ENCODE results near the gene PLD4.
A peak's percentile ranks its signal among the peaks of the same experiment; 100 is the strongest.

PLD4 gene

DNA sequence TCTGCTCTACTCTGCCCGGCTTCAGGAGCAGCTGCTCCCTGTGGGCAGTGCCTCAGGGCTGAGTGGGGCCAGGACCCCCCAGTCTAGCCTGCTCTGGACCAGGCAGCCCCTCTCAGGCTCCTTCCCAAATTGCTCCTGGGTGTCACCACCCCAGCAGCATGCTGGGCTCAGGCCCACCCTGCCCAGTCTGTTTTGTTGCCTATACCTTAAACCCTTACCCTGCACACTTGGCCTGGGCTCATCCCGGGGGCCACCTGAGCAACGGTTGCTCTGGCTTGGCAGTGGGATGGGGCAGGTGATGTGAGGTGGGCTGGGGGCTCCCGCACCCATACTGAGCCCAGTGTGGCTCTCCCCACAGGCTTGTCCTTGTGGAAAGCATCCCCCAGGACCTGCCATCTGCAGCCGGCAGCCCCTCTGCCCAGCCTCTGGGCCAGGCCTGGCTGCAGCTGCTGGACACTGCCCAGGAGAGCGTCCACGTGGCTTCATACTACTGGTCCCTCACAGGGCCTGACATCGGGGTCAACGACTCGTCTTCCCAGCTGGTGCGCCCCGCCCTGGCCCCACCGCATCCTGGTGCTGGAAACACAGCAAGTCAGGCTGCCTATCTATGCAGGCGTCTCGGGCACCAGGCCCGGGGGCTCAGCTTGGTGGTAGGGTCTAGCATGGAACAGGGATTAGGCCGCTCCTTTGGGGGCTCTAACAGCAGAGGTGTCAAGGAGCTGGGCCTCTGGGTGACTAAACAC lies 3.9 kb downstream of the PLD4 start:
- peak; percentile 8 for DNase-seq (ENCODE audit: low spot score)
- TF ChIP-seq, protein P1, sequence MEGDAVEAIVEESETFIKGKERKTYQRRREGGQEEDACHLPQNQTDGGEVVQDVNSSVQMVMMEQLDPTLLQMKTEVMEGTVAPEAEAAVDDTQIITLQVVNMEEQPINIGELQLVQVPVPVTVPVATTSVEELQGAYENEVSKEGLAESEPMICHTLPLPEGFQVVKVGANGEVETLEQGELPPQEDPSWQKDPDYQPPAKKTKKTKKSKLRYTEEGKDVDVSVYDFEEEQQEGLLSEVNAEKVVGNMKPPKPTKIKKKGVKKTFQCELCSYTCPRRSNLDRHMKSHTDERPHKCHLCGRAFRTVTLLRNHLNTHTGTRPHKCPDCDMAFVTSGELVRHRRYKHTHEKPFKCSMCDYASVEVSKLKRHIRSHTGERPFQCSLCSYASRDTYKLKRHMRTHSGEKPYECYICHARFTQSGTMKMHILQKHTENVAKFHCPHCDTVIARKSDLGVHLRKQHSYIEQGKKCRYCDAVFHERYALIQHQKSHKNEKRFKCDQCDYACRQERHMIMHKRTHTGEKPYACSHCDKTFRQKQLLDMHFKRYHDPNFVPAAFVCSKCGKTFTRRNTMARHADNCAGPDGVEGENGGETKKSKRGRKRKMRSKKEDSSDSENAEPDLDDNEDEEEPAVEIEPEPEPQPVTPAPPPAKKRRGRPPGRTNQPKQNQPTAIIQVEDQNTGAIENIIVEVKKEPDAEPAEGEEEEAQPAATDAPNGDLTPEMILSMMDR (IDR thresholded peaks at IDR 0.05; ENCODE audit: extremely low read depth, missing control alignments), result no peak

DNA sequence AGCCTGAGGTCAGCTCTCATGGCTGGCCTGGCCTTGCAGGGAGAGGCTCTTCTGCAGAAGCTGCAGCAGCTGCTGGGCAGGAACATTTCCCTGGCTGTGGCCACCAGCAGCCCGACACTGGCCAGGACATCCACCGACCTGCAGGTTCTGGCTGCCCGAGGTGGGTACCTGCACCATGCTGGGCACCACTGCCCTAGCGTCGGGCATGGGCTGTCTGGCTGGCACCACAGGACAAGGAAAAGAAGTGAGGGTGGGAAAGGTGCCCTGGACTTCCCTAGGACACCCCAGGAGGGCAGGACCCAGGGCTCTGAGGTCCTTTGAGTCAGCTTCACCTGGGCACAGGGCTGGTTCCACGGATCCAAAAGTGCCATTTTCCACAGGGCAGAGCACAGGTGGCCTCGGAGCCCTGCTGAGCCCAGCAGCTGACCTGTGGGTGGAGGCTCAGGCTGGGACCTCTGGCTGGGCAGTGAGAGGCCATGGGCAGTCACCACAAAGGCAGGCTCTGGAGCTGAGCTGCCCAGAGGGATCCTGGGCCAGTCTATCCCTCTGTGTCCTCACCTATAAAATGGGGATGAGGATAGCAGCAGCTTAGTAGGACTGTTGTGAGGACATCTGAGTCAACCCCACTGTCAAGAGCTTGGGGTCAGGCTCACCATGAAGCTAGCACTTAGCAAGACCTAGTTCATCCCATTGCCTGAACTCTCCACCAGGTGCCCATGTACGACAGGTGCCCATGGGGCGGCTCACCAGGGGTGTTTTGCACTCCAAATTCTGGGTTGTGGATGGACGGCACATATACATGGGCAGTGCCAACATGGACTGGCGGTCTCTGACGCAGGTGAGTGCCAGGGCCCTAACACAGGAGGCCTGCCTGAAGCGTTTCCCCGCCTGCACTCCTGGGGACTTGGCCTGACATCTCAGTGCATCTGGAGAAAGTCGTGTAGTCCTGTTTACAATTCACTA lies 4.9 kb downstream of the PLD4 start:
- DNase-seq (ENCODE audit: low spot score), result peak; percentile 17

DNA sequence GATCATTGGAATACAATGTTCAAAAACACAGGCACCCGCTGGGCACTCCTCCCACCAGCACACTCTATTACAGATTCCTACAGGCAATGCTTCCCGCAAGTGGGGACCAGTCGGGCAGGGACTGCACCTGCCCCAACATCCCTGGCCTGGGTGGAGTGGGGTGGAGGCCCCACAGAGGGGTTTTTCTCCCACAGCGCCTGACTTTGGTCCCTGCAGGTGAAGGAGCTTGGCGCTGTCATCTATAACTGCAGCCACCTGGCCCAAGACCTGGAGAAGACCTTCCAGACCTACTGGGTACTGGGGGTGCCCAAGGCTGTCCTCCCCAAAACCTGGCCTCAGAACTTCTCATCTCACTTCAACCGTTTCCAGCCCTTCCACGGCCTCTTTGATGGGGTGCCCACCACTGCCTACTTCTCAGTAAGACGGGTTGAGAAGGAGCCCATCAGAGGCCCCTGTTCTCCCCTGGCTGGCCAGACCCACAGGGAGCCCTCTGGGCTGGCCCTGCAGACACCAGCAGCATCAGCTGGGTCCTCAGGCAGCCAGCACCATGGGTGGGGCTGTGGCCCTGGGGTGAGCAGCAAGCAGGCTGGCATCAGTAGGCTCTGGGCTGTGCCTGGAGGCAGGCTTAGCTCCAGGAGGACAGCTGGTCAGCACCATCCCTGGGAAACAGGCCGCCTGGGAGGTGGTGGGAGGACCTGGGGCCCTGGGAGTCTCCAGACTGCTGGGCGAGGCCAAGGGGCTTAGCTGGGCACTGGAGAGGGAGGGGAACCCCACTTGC lies 6.0 kb downstream of the PLD4 start:
- DNase-seq (ENCODE audit: low spot score), result peak; percentile 18

More for the DNA sequence above, 4.9 kb downstream of the PLD4 start:
- TF ChIP-seq, protein P1 (IDR thresholded peaks at IDR 0.05; ENCODE audit: extremely low read depth, missing control alignments), result no peak

DNA sequence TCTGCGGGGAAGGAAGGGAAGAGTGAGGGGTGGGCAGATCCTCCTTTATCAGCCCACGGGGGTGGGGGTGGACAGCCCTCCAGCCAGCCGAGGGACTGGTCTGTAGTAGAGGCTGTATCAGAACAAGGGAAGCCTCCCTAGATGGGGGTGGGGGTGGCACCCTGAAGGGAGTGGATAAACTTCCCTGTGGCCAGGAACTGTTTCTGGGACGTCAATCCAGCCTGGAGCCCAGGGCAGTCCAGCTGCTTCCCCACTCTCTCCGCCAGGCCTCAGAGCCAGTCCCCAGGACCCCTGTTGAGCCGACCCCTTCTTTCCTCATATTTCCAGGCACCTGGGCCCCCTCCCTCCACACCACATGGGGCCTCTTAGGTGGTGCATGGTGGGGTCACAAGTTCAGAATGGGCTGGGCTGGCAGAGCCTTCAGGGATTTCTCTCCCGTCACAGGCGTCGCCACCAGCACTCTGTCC lies 6.7 kb downstream of the PLD4 start:
- DNase-seq (ENCODE audit: low spot score), result peak; percentile 34
- TF ChIP-seq, protein P1 (IDR thresholded peaks at IDR 0.05; ENCODE audit: extremely low read depth, missing control alignments), result no peak

More for the DNA sequence above, 6.0 kb downstream of the PLD4 start:
- TF ChIP-seq, protein P1 (IDR thresholded peaks at IDR 0.05; ENCODE audit: extremely low read depth, missing control alignments), result no peak

DNA sequence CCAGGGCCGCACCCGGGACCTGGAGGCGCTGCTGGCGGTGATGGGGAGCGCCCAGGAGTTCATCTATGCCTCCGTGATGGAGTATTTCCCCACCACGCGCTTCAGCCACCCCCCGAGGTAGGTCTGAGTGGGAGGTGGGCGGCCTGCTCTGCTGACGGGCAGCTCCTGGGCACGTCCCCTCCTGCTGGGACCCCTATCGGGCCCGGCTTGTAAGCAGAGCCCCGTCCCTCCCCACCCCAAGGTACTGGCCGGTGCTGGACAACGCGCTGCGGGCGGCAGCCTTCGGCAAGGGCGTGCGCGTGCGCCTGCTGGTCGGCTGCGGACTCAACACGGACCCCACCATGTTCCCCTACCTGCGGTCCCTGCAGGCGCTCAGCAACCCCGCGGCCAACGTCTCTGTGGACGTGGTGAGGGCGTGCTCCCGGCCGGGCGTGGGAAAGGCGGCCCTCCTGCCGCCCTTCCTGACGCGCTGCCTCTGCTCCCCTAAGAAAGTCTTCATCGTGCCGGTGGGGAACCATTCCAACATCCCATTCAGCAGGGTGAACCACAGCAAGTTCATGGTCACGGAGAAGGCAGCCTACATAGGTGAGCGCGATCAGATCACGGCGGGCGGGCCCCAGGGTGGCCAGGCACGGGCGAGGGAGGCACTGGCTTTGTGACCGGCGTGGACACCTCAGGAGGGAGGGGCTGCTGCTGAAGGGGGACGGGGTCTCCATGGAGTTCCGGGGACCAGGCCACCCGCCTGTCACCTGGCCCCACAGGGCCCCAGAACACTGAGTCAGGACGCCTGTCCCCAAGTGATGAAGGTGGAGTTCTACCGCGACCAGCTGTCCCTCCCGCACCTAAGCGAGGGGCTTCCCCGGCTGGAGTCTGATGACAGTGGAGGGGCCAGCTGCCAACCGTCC lies 7.3 kb downstream of the PLD4 start:
- TF ChIP-seq, protein P1 (IDR thresholded peaks at IDR 0.05; ENCODE audit: extremely low read depth, missing control alignments), result no peak
- peak; percentile 36 for DNase-seq (ENCODE audit: low spot score)

Data from GM20000 (cell line).